WTC11 (cell line): ENCODE measurements around the gene EDDM13.

Experiments
- CTCF ChIP-seq: fragments of 200-600 bp; IDR thresholded peaks from 2 replicates; pipeline ENCODE4 v1.8.0; 2022; ENCODE audit warnings: antibody characterized with exemption
- ETV6 ChIP-seq: sonication (generic); formaldehyde crosslinking; IDR thresholded peaks from 2 replicates; pipeline ENCODE4 v1.8.1; 2022; ENCODE audit warnings: mild to moderate bottlenecking, missing genetic modification reagents
- HMGXB4 ChIP-seq: sonication (generic); formaldehyde crosslinking; IDR thresholded peaks from 2 replicates; pipeline ENCODE4 v1.8.1; 2023; ENCODE audit warnings: mild to moderate bottlenecking, moderate library complexity, missing genetic modification reagents
- ZNF281 ChIP-seq: sonication (generic); formaldehyde crosslinking; IDR thresholded peaks from 2 replicates; pipeline ENCODE4 v1.8.0; 2023; ENCODE audit warnings: mild to moderate bottlenecking, missing genetic modification reagents
- ZSCAN18 ChIP-seq: fragments of 250-450 bp; sonication (Bioruptor Pico); IDR thresholded peaks from 2 replicates; pipeline ENCODE4 v2.1.2; 2022; ENCODE audit warnings: mild to moderate bottlenecking, moderate library complexity

- no peak for TF ChIP-seq ETV6 (CRISPR knock-in tag)
- TF ChIP-seq HMGXB4 (CRISPR knock-in tag) = no peak
- no peak for TF ChIP-seq ZSCAN18 (CRISPR knock-in tag)
- TF ChIP-seq ZNF281 (CRISPR knock-in tag) = no peak
- no peak for TF ChIP-seq CTCF
These were observed 39.8 kb downstream of the EDDM13 start for GRCh38 chr19:56312342-56312741.
